Measurements from ENCODE around the gene KRTAP20-1. TPM values are rescaled to one million over a fixed set of nuclear protein-coding genes. Genes with fewer than 3 reads are reported as not detected.

Gene KRTAP20-1
- total RNA-seq, 1 experiment from 2014 or later: not detected

- TF ChIP-seq ZBTB33 (IDR thresholded peaks at IDR 0.05; ENCODE audit: extremely low read depth, insufficient replicate concordance, low read length) (no peak), SRF (IDR thresholded peaks at IDR 0.05; ENCODE audit: low read depth) (no peak), FOSL1 (IDR thresholded peaks at IDR 0.05; ENCODE audit: low read depth) (no peak), EGR1 (IDR thresholded peaks at IDR 0.05; ENCODE audit: low read depth) (no peak), ATF3 (IDR thresholded peaks at IDR 0.05) (no peak), RAD21 (IDR thresholded peaks at IDR 0.05; ENCODE audit: low read depth) (no peak), POLR2A (IDR thresholded peaks at IDR 0.05; ENCODE audit: borderline replicate concordance, extremely low read depth, insufficient read depth, insufficient read length) (no peak), CEBPB (IDR thresholded peaks at IDR 0.05; ENCODE audit: low read depth) (no peak), ELF1 (IDR thresholded peaks at IDR 0.05; ENCODE audit: borderline replicate concordance, low read depth) (no peak)
Observed at GRCh38 chr21:30615199-30615598, 1.0 kb upstream of the KRTAP20-1 start (continued).

GRCh38 chr21:30620080-30620479 is 3.9 kb downstream of the KRTAP20-1 start:
- Histone ChIP-seq H3K79me2 (ENCODE audit: insufficient read depth, low read length) (no peaks in the 10 kb centered on the region), H3K4me1 (ENCODE audit: control insufficient read depth in 1 of 2, insufficient read depth in 2 of 2, low read length in 2 of 2) (no peaks in the 10 kb centered on the region), H3K27me3 (ENCODE audit: insufficient read depth, low read length) (no peaks in the 10 kb centered on the region), H3K36me3 (ENCODE audit: control insufficient read depth in 1 of 2, insufficient read depth in 2 of 2, low read length in 2 of 2) (no peaks in the 10 kb centered on the region), H2AFZ (ENCODE audit: low read depth, low read length, poor library complexity, severe bottlenecking) (no peak overlapping the region), H3K4me2 (ENCODE audit: low read length) (no peak overlapping the region), H3K9ac (ENCODE audit: low read length) (no peak overlapping the region), H3K9me2 (ENCODE audit: insufficient read depth) (no peaks in the 10 kb centered on the region), H3K4me3 (replicated peaks in 1 of 2; ENCODE audit: low read depth in 1 of 2, low read length in 2 of 2) (no peak overlapping the region), H4K20me1 (ENCODE audit: insufficient read depth) (no peaks in the 10 kb centered on the region), H3K9me3 (ENCODE audit: control insufficient read depth in 1 of 2, insufficient read depth in 1 of 2, low read depth in 1 of 2, low read length in 2 of 2) (peaks cover 14 to 19% of the 10 kb centered on the region in 2 experiments; a peak in 2 of 4 replicates), H3K27ac (ENCODE audit: low read depth, low read length) (no peak overlapping the region)
- ATAC-seq: no peak
- POLR2A ChIA-PET: no interaction called here
- no peak for DNase-seq (ENCODE audit: low read depth, low spot score)
- intact Hi-C loops (cut with micrococcal nuclease): no loop called here
- no TSS peak for BruUV-seq (replicated peaks)
- CTCF ChIA-PET: no interaction called here
- RAD21 ChIA-PET (ENCODE audit: low non-redundant PET in 1 of 2, low total read pairs in 2 of 2, uncharacterized antibody in 2 of 2, unreplicated experiment in 2 of 2): no interaction called here
- TF ChIP-seq SRF (IDR thresholded peaks at IDR 0.05; ENCODE audit: low read depth) (no peak), RAD21 (IDR thresholded peaks at IDR 0.05; ENCODE audit: low read depth) (no peak), CEBPB (IDR thresholded peaks at IDR 0.05; ENCODE audit: low read depth) (no peak), EZH2phosphoT487 (IDR thresholded peaks at IDR 0.05; ENCODE audit: borderline replicate concordance) (no peak), EZH2 (IDR thresholded peaks at IDR 0.05) (no peak), ZBTB33 (IDR thresholded peaks at IDR 0.05; ENCODE audit: extremely low read depth, insufficient replicate concordance, low read length) (no peak), POLR2AphosphoS5 (IDR thresholded peaks at IDR 0.05; ENCODE audit: low read depth, low read length) (no peak), MAX (IDR thresholded peaks at IDR 0.05) (no peak), SIN3A (IDR thresholded peaks at IDR 0.05; ENCODE audit: low read depth) (no peak), REST (IDR thresholded peaks at IDR 0.05; ENCODE audit: low read depth) (no peak)

Data from HCT116 (cell line).